GM23248 (cell line): ENCODE measurements around the gene WNT7B.

ENCODE experiments used
- EZH2 ChIP-seq: fragments of 200-600 bp; sonication (generic); IDR thresholded peaks from 2 replicates; pipeline ENCODE4 v1.6.1; 2018; ENCODE audit warnings: antibody characterized with exemption, mild to moderate bottlenecking; ENCODE audit not compliant: insufficient read depth, poor library complexity, severe bottlenecking
- EZH2phosphoT487 ChIP-seq: fragments of 200-600 bp; sonication (generic); IDR thresholded peaks from 2 replicates; pipeline ENCODE4 v1.6.1; 2018; ENCODE audit warnings: antibody characterized with exemption, moderate library complexity, mild to moderate bottlenecking, low read depth; ENCODE audit not compliant: insufficient read depth

DNA sequence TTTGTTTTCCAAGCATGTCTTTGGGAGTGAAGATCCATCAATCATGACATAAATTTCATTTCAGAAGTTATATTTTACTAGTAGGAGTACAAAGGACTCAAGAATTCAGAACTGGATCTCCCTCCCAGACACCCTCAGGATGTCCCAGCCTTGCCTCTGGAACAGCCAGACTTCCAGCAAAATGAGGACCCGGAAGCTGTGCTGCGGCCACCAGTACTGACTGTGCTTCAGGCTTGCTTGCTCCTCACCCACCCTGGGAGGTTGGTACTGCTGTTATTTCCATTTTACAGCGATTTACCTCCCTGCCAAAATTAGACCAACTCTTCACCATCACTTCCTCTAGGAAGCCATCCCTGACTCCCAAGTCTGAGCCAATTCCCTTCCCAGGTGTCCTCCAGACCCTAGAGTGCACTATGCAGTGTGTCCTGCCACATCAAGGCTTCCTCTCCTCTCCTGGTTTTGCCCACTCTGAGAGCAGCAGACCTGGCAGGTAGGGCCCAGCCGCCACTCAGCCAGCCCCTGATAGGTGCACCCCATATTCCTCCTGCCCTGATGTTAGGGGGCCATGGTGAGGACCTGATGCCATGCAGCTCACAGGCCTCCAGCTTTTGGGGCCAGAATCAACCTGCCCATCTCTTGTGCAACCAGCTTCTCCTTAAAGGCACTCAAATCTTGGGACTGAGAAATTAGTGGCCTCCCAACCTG lies 47.3 kb upstream of the WNT7B start:
- no peak for TF ChIP-seq EZH2phosphoT487
- TF ChIP-seq EZH2 = no peak
